Fibroblast of skin of back (primary cell): ENCODE measurements around the gene COL4A5.
"Not testable (repeated sequence)": the region's sequence is repeated elsewhere in the genome, so short reads cannot be mapped to it uniquely, and the experiment has no call there.

Experiments used
- DNase-seq: peaks from one replicate; pipeline ENCODE4 v3.0.0-alpha.2; 2013

Gene COL4A5

GRCh38 chrX:108456971-108457477 lies 17.4 kb downstream of the COL4A5 start:
- DNase-seq: no peak

- DNase-seq: peak; percentile 85
Observed at GRCh38 chrX:108464604-108465003, 25.0 kb downstream of the COL4A5 start.

GRCh38 chrX:108468486-108468885 lies 28.8 kb downstream of the COL4A5 start:
- peak; percentile 76 for DNase-seq

GRCh38 chrX:108473979-108474378 lies 34.3 kb downstream of the COL4A5 start:
- DNase-seq: no peak

GRCh38 chrX:108481528-108481927 lies 41.9 kb downstream of the COL4A5 start:
- not testable (repeated sequence) for DNase-seq

- DNase-seq: no peak
Observed at GRCh38 chrX:108484251-108484650, 44.6 kb downstream of the COL4A5 start.

- DNase-seq: no peak
Observed at GRCh38 chrX:108485960-108486359, 46.3 kb downstream of the COL4A5 start.

- peak; percentile 63 for DNase-seq
Observed at GRCh38 chrX:108494406-108495090, 54.9 kb downstream of the COL4A5 start.

- DNase-seq: peak; percentile 25
Observed at GRCh38 chrX:108511721-108512120, 72.1 kb downstream of the COL4A5 start.

GRCh38 chrX:108516184-108516583 lies 76.5 kb downstream of the COL4A5 start:
- peak; percentile 38 for DNase-seq

- DNase-seq: no peak
Observed at GRCh38 chrX:108527724-108528123, 88.1 kb downstream of the COL4A5 start.

GRCh38 chrX:108537005-108537404 lies 97.4 kb downstream of the COL4A5 start:
- peak; percentile 33 for DNase-seq

- no peak for DNase-seq
Observed at GRCh38 chrX:108541286-108541685, 101.6 kb downstream of the COL4A5 start.

- no peak for DNase-seq
Observed at GRCh38 chrX:108557580-108557979, 117.9 kb downstream of the COL4A5 start.

GRCh38 chrX:108558217-108558616 lies 118.6 kb downstream of the COL4A5 start:
- no peak for DNase-seq

- no peak for DNase-seq
Observed at GRCh38 chrX:108573136-108573535, 133.5 kb downstream of the COL4A5 start.

GRCh38 chrX:108582151-108582550 lies 142.5 kb downstream of the COL4A5 start:
- DNase-seq: no peak

GRCh38 chrX:108584617-108585211 lies 145.1 kb downstream of the COL4A5 start:
- no peak for DNase-seq

GRCh38 chrX:108590496-108590895 lies 150.9 kb downstream of the COL4A5 start:
- DNase-seq: no peak

- DNase-seq: no peak
Observed at GRCh38 chrX:108601276-108601675, 161.6 kb downstream of the COL4A5 start.

GRCh38 chrX:108610141-108610540 lies 170.5 kb downstream of the COL4A5 start:
- DNase-seq: no peak

- DNase-seq: no peak
Observed at GRCh38 chrX:108614616-108615015, 175.0 kb downstream of the COL4A5 start.

GRCh38 chrX:108640817-108641216 lies 201.2 kb downstream of the COL4A5 start:
- no peak for DNase-seq

- DNase-seq: no peak
Observed at GRCh38 chrX:108641589-108642272, 202.1 kb downstream of the COL4A5 start.
